CD4-positive, alpha-beta T cell treated with Interleukin-10 for 1 hour (primary cell): Measurements from ENCODE around the gene COL26A1.
"Not testable (repeated sequence)": the region's sequence is repeated elsewhere in the genome, so short reads cannot be mapped to it uniquely, and the experiment has no call there.

ENCODE experiments used
- DNase-seq: peaks from one replicate; pipeline ENCODE4 v3.0.0-alpha.2; 2020

Gene COL26A1

GRCh38 chr7:101453617-101454016, 90.9 kb downstream of the COL26A1 start:
- DNase-seq: no peak

GRCh38 chr7:101457001-101457750, 94.5 kb downstream of the COL26A1 start:
- DNase-seq: no peak

DNA sequence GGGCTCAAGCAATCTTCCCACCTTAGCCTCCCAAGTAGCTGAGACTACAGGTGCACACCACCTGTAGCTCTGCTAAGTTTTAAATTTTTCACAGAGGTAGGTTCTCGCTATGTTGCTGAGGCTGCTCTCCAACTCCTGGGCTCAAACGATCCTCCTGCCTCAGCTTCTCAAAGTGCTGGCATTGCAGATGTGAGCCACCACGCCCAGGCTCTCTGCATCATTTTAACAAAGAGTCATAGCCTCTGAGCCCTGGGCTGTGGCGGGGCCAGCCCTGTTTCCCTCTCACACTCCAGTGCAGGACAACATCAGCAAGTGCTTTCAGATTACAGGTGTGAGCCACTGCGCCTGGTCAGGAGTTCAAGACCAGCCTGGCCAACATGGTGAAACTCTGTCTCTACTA, 102.5 kb downstream of the COL26A1 start:
- no peak for DNase-seq

DNA sequence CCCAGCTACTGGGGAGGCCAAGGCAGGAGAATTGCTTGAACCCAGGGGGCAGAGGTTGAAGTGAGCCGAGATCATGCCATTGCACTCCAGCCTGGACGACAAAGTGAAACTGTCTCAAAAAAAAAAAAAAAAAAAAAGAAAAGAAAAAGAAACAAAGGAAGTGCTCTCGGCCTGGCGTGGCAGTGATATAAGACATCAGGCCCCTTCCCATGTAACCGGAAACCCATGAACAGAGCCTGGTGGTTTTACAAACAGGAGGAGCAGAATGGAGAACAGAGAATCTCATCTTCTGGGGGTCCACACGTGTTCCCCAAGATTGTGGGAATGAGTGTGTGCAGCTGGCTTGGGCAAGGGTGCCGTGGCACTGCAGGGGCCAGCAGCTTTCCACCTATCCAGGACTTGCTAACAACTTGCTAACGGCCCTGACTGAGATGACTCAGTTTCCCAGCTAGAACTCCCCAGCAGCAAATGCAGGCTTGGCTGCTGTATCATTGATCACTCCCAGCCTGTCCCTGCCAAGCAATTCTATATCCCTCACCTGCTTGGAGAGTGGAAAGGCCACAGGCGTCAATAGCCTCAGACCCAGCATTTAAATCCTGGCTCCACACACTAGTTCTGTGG, 103.0 kb downstream of the COL26A1 start:
- DNase-seq: no peak

DNA sequence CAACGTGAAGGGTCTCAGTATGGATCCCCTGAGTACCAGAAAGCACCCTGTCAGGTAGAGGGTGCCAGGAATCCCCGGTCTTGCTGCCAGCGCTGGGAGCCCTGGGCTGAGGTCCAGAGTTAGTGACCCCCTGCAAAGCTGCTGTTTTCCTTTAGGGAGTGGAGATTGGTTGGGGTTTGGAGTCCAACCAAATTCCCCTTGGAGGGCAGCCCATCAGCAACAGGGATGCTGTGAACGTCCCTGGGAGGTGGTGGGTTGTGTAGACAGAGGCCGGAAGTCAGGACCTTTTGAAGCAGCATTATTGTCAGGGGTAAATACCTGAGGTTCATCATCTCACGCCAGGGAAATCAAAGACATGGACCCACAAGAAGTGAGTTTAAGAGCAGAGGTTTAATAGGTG, 104.2 kb downstream of the COL26A1 start:
- DNase-seq: no peak

GRCh38 chr7:101468546-101469275, 106.0 kb downstream of the COL26A1 start:
- no peak for DNase-seq

GRCh38 chr7:101470668-101471487, 108.2 kb downstream of the COL26A1 start:
- no peak for DNase-seq

GRCh38 chr7:101474178-101474577, 111.5 kb downstream of the COL26A1 start:
- DNase-seq: no peak

DNA sequence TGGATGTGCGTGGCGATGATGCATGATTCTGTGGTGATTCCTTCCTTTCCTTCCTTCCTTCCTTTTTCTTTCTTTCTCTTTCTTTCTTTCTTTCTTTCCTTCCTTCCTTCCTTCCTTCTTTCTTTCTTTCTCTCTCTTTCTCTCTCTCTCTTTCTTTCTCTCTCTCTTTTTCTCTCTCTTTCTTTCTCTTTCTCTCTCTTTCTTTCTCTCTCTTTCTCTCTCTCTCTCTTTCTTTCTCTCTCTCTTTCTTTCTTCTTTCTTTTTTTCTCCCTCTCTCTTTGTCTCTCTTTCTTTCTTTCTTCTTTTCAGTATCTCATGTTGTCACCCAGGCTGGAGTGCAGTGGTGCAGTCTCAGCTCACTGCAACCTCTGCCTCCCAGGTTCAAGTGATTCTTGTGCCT, 113.0 kb downstream of the COL26A1 start:
- DNase-seq: not testable (repeated sequence)

DNA sequence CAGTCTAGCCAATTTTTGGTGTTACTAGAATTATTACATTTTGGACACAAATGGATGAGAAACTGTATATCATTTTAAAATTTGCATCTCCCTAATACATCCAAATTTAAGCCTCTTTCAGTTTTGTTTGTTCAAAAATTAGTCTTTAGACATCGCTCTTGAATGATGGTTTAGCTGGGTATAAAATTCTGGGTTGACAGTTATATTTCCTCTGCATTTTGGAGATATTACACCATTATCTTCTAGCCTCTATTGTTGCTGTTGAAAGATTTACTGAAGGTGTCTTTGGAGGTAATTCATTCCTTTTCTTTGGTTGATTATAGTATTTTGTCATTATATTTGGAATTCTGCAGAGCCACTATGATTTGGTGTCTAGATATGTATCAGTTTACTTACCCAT, 116.5 kb downstream of the COL26A1 start:
- no peak for DNase-seq

GRCh38 chr7:101486056-101486432, 123.4 kb downstream of the COL26A1 start:
- DNase-seq: not testable (repeated sequence)

DNA sequence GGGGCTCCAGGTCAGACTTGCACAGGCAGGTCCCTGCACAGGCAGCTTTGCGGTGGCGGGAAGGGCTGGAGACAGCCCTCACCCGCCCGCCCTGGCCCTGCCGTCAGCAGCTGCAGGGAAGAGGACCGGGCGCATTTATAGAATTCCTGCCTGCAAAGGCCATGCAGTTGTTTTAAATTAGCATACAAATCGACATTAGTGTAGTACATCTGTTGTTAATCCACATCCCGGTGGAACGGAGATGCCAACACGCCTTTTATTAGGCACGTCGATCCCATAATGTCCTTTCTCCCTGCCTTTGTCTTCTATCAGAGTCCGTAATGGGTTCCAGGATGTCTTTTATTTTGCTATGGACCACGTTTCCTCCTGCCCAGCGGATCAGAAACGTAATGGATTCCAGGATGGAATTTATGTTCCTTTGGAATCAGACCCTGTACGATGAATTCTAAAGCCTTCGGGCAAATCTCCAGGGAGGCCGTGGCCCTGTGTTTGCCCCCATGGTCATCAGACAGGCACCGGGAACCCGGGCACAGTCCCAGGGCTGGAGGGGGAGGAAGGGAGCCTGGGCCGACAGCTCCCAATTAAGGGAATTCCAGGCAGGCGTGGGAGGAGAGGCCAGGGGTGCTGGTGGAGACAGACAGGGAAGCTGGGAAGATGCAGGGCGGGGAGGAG, 123.9 kb downstream of the COL26A1 start:
- DNase-seq: no peak

GRCh38 chr7:101487105-101487458, 124.4 kb downstream of the COL26A1 start:
- no peak for DNase-seq

DNA sequence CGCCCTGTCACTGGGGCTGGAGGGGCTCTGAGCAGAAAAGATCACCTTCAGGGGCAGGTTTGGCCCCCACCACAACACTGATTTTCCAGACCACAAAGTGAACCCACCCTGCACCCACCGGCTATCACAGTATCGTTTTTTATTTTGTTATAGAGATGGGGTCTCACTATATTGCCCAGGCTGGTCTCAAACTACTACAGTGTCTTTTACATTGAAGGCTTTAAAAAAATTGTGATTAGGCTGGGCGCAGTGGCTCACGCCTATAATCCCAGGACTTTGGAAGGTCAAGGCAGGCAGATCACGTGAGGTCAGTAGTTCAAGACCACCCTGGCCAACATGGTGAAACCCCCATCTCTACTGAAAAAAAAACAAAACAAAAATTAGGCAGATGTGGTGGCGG, 125.1 kb downstream of the COL26A1 start:
- no peak for DNase-seq

GRCh38 chr7:101488826-101489572, 126.3 kb downstream of the COL26A1 start:
- no peak for DNase-seq

DNA sequence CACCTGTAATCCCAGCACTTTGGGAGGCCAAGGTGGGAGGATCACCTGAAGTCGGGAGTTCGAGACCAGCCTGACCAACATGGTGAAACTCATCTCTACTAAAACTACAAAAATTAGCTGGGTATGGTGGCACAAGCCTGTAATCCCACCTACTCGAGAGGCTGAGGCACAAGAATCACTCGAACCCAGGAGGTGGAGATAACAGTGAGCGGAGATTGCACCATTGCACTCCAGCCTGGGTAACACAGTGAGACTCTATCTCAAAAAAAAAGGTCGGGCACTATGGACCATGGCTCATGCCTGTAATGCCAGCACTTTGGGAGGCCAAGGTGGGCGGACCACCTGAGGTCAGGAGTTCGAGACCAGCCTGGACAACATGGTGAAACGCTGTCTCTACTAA, 127.8 kb downstream of the COL26A1 start:
- DNase-seq: not testable (repeated sequence)

DNA sequence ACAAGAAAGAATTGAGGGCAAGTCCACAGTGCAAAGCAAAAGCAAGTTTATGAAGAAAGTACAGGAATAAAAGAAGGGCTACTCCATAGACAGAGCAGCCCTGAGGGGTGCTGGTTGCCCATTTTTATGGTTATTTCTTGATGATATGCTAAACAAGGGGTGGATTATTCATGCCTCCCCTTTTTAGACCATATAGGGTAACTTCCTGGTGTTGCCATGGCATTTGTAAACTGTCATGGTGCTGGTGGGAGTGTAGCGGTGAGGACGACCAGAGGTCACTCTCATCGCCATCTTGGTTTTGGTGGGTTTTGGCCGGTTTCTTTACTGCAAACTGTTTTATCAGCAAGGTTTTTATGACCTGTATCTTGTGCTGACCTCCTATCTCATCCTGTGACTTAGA, 128.8 kb downstream of the COL26A1 start:
- not testable (repeated sequence) for DNase-seq

DNA sequence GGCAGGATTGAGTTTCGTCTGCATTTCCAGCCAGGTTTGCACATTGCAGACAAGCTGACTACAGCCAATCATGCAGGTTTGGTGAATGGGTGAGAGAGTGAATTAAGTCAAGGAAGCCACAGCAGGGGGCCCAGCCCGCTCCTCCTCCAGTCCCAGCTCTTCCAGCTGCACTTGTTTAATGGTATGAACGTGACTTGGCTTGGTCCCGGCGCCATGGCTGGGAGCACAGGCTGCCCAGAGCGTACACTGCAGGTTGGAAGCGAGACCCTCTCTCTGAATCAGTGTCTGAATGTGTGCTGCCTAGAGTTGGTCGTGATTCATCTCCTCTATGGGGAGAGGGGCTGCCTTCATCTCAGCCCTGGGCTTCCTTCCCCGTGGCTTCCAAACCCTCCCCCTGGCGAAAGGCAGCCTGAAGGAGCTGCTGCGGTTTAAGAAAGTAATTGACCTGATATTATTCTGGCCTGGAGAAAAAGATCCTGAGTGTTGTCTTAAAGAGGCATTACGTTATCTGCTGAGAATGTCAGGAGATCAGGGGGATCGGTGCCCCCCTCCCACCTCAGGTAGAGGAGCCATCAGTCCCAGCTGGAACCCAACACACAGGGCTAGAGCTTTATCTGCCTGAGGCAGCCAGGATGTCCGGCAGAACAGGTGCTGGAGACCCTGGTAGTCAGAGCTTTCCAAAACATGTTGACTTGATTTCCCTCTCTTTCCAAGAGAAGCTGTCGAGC, 132.1 kb downstream of the COL26A1 start:
- DNase-seq: no peak

DNA sequence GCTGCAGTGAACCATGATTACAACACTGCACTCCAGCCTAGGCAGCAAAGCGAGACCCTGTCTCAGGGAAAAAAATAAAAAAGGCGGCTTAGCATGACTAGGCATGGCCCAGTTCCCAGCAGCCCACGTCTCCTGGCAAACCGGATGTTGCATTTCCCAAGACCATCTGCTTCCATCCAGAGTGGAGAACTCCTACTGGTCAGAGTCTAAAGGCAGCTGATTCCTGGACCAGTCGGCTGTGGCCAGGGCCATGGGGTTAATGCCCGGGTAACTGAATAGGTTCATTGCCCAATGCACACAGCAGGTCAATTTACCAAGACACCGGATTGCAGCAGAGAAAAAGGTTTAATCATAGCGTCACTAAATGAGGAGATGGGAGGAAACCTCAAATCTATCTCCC, 133.3 kb downstream of the COL26A1 start:
- DNase-seq: no peak

GRCh38 chr7:101501351-101501750, 138.7 kb downstream of the COL26A1 start:
- DNase-seq: no peak

DNA sequence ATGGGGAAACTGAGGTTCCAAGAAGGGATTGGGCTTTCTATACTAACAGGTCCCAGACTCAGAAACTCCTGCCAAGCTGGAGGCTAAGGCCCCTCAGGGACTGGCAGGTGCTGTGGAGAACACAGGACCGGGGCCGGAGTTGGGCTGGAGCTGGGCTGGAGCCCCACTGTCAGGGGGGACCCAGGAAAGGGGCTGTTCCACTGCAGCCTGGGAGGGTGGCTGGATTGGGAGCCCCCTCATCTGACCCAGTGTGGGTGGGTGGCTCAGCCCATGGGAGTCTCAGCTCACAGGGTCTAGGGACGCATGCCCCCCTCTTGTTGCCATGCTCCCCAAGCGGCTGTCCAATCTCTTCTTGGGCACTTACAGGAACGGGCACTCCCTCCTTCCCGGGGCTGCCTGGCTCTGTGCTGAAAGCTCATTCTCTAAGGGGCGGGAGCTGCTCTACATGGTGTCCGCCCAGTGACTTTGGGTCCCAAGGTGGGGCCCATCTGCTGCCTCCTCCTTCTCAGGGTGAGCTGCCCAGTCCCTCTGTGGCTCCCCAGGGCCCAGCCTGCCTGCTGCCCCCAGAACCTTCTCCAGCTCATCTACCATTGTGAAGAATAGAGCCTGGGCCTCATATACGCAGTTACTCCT, 139.9 kb downstream of the COL26A1 start:
- no peak for DNase-seq
